A375 (cell line): ENCODE results near the gene FRS2. TPM values are rescaled to one million over a fixed set of nuclear protein-coding genes. Genes with fewer than 3 reads are reported as not detected.

ENCODE experiments used
- small RNA-seq: library from RNA; depleted of rRNA; stranded (forward); fragments of <200 nt; gene quantifications from one replicate; pipeline ENCODE3, GENCODE V24; 2014
- total RNA-seq: library from RNA; depleted of rRNA; stranded (reverse); fragments of >200 nt; shearing (Covaris generic); gene quantifications from 2 replicates; pipeline ENCODE4 v1.2.3, GENCODE V29; 2014; rRNA removed

FRS2 gene, protein sequence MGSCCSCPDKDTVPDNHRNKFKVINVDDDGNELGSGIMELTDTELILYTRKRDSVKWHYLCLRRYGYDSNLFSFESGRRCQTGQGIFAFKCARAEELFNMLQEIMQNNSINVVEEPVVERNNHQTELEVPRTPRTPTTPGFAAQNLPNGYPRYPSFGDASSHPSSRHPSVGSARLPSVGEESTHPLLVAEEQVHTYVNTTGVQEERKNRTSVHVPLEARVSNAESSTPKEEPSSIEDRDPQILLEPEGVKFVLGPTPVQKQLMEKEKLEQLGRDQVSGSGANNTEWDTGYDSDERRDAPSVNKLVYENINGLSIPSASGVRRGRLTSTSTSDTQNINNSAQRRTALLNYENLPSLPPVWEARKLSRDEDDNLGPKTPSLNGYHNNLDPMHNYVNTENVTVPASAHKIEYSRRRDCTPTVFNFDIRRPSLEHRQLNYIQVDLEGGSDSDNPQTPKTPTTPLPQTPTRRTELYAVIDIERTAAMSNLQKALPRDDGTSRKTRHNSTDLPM
- total RNA-seq = 23.1 and 24.7 TPM in 2 replicates

DNA sequence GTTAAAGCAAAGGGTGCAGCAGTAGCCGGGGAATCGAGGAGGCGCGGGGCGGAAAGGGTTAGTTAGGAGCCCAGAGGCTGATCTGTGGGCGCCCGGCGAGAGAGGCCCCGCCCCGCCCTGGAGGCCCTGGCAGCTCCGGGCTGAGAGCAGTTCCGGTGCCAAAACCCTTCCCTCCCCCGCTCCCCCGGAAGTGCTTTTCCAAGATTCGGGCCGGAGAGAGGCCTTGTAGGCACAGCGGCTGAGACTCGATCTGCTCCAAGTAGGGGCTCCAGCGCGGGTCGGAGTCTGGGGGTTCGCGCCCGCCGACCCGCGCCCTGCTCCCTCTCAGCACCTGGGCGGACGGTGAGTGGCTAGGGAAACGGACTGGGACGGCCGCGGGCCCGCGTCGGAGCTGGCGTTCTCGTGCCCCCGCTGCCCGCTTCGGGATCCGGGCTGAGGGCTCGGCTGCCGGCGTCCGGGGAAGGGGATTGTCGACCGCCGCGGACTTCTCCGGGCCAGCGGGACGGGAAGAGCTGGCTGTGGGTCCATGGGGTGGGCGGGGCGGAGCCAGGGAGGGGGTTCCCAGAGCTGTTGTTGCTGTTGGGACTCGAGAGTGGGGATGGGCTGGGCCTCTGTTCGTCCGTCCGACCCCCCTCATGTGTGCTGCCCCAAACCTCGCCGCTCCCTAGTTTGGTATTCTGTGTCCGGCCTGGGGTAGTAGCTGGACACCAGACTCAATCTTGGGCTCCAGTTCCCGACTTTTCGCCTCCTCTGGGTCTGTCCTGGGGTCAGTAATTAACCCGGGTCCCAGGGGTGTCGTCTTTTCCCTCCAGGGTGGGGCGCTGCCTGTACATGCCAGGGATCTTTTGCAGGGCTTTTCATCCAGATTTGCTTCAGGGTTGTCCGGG lies at the start of gene FRS2:
Gene FRS2, plus strand, starts transcription at position 200 of the 887 bp plus-strand sequence. CDS start 98,643 bp downstream, outside the sequence.

DNA sequence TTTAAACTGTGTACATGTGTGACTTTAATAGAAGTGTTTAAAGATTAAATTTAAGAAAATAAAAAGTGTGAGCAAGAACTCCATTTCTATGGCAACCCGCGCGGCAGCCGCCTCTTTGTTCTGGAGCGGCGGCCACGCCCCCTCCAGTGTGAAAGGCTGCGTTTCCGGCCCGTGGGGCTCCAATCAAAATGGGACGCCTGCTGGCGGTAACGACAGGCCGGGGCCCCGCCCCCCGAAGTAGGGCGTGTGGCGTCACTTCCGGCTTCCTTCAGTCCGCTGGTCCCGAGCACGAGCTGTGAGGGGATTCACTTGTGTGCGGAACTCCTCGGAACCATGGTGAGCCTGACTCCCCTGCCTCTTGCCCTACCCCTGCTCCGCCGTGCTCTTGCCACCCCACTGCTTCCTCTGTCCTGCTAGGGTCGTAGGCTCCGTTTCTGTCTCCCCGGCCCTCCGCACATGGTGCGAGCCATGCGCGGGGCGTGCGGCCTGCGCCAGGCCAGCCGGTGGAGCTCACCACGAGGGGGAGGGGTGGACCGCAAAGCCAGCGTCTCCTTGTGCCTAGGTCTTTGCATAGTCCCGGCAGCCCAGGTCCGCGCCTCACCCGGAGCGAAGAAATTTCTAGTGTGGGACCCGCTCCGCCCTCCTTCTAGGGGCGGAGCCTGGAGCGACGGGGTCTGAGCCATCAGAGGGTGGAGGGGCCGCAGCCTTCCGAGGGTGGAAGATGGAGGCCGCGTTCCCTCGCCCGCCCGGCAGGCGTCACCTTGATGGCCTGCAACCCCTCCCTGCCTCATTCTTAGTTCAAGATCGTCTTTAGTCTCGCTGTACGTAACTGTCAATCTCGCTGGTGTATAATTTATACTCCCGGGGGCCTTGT lies 115.2 kb downstream of the FRS2 start, which contains the start of gene CCT2:
Gene CCT2, plus strand, starts transcription at position 271 of the 874 bp plus-strand sequence. Its CDS starts 63 bp downstream, at position 334.

DNA sequence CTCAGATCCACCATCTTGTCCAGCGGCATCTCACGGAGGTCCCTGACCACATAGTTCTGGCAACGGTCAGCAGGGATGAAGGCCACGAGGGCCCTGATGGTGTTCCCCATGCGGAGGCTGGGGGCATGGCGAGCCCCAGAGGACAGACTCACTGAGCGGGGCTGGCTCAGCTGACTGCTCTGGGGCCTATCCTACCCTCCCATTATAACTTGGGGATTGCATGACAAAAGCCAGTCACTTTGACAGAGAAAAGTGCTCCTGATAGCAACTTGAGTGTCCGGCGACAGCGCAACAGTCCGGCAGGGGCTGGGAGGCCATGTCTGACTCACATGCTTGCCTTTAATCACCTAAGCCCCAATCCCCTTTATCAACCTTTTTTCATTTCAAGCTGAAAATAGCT lies 140.5 kb downstream of the FRS2 start, which contains the start of gene LRRC10:
Gene LRRC10, minus strand, starts transcription at position 179 of the 400 bp plus-strand sequence. Its CDS starts 69 bp downstream, at position 110.

Small RNA genes lying within 50 kb of the gene (small RNA-seq; reads per million reads assigned to genes)
- gene MIR3913-1 = not detected

Other genes with a start within 250 kb of the FRS2 start
- gene CPSF6, start 230.8 kb upstream of the FRS2 start, total RNA-seq = 146 and 148 TPM in 2 replicates
- gene LYZ, start 122.0 kb upstream of the FRS2 start, total RNA-seq = 3.6 and 4.6 TPM in 2 replicates
- gene YEATS4, start 110.6 kb upstream of the FRS2 start, total RNA-seq = 93.2 and 99.3 TPM in 2 replicates
- gene CCT2, start 115.1 kb downstream of the FRS2 start, total RNA-seq = 343 and 377 TPM in 2 replicates
- not detected in 2 replicates for gene LRRC10, start 140.5 kb downstream of the FRS2 start, total RNA-seq
- 0.03 TPM in 1 of 2 replicates, not detected in the other for gene BEST3, start 228.9 kb downstream of the FRS2 start, total RNA-seq